Kidney (tissue), 14 donors: ENCODE measurements around the gene PPP1R9B. TPM values are rescaled to one million over a fixed set of nuclear protein-coding genes. Genes with fewer than 3 reads are reported as not detected.

ENCODE experiments used
- DNase-seq, 5 donors: peaks; one replicate each; pipeline ENCODE4 v3.0.0-alpha.2; 2013 to 2020
- FAIRE-seq: peaks from 2 replicates; lab custom pipeline; 2012; peaks lifted over from hg19 to GRCh38; lab: Jason Lieb, UNC
- H3K27ac ChIP-seq, 2 donors: one replicate each; pipeline ENCODE4 v1.7.0; 2013; ENCODE audit warnings: low read depth in 2 of 2, low read length in 2 of 2, inconsistent platforms in 1 of 2
- H3K27me3 ChIP-seq: one replicate; pipeline ENCODE4 v1.7.1; 2013; ENCODE audit warnings: low read length, inconsistent platforms; ENCODE audit not compliant: control insufficient read depth, insufficient read depth
- H3K36me3 ChIP-seq, 3 donors: one replicate each; pipeline versions ENCODE4 v1.7.0 to v1.7.1; 2013; ENCODE audit warnings: low read length in 3 of 3, control low read depth in 1 of 3, inconsistent platforms in 1 of 3; ENCODE audit not compliant: insufficient read depth in 3 of 3, control insufficient read depth in 2 of 3
- H3K4me1 ChIP-seq, 3 donors: one replicate each; pipeline versions ENCODE4 v1.7.0 to v1.7.1; 2013; ENCODE audit warnings: low read length in 3 of 3, inconsistent platforms in 1 of 3, low read depth in 1 of 3; ENCODE audit not compliant: control insufficient read depth in 2 of 3, insufficient read depth in 2 of 3
- H3K4me3 ChIP-seq, 3 donors: one replicate each; pipeline versions ENCODE4 v1.7.0 to v1.8.1; 2013; ENCODE audit warnings: low read length in 3 of 3, control low read depth in 1 of 3, inconsistent platforms in 1 of 3
- H3K9ac ChIP-seq, 3 donors: one replicate each; pipeline versions ENCODE4 v1.7.0 to v1.7.1; 2013; ENCODE audit warnings: low read length in 3 of 3, control low read depth in 1 of 3, inconsistent platforms in 1 of 3
- H3K9me3 ChIP-seq, 3 donors: one replicate each; pipeline versions ENCODE4 v1.7.0 to v1.7.1; 2013; ENCODE audit warnings: low read length in 3 of 3, control low read depth in 1 of 3, inconsistent platforms in 1 of 3; ENCODE audit not compliant: control insufficient read depth in 2 of 3, insufficient read depth in 1 of 3
- intact Hi-C: fragments of 100-400 bp; cut with DNase I; formaldehyde crosslinking; loops from one replicate; pipeline ENCODE4 v1.11.1; 2022
- polyA plus RNA-seq: library from polyadenylated mRNA; stranded (reverse); fragments of 350-450 nt; fragmentation: Illumina TruSeq; extraction: RNeasy Lipid Tissue Mini Kit (QIAGEN cat#74804); gene quantifications from one replicate; pipeline ENCODE4 v1.2.3, GENCODE V29; 2014; ENCODE audit warnings: low read depth, low replicate concordance; ENCODE audit not compliant: insufficient read depth
- total RNA-seq: library from RNA; stranded (reverse); fragmentation: NEBNext Ultra II Directional; extraction: Animal tissue kit (Norgen Biotek cat#: 25700); gene quantifications from one replicate; pipeline ENCODE4 v1.2.1, GENCODE V29; 2021
- TF ChIP-seq, protein P1 (sequence below): IDR thresholded peaks from 3 replicates; pipeline ENCODE4 v1.5.1; 2012; ENCODE audit warnings: mild to moderate bottlenecking, moderate library complexity, borderline replicate concordance; ENCODE audit not compliant: insufficient read depth; ENCODE audit errors: extremely low read depth
- donor health status: control.
- donor health status: control.
- donor health status: control.
- donor health status: control.
- donor health status: control.
- donor health status: DM: yes; HTN: yes; CAD: no.
- donor health status: Normal renal cell carcinoma (clear cell type).

PPP1R9B gene
- total and polyA plus RNA-seq, 2 donors from 2014 or later = 17.1 to 64.4 TPM

DNA sequence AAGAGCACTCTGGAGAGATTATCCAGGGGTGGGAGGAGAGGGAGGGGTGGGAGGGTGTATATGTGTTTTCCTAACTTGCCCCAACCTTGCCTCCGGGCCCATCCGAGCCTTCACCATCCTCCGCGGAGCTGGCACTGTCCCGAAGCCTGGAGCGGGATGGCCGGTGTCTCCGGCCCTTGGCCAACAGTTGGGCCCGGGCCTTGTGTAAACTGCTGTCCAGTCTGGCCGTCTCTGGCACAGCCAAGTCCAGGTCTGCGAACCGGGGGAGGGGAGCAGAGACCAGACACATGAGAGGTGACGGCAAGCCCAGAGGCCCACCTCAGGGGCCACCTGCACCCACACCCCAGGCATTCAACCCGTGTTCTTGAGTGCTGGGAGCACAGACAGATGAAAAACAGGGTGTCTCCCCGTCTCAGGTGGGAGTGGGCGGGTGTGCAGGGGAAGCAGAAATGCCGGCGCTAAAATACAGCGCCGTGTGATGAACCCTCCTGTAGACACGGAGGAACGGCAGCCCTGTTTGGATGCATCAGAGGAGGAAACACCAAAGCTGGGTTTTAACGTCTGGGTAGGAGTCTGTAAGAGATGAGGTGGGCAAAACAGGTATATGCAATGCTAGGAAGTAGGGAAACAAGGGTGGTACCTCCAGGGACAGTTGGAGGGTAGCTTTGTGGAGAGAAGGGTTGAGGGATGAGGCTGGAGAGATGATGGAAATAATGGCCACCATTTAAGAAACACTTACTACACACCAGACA is 32.2 kb downstream of the PPP1R9B start:
- Histone ChIP-seq H3K27ac (no peak overlapping the region), H3K27me3 (no peaks in the 10 kb centered on the region), H3K4me1 (peaks cover 0 to 4% (median 3%) of the 10 kb centered on the region in 3 donors), H3K9ac (no peak overlapping the region), H3K9me3 (no peaks in the 10 kb centered on the region), H3K4me3 (no peak overlapping the region), H3K36me3 (no peaks in the 10 kb centered on the region)
- FAIRE-seq = no peak
- intact Hi-C loops = no loop called here
- TF ChIP-seq, protein P1, sequence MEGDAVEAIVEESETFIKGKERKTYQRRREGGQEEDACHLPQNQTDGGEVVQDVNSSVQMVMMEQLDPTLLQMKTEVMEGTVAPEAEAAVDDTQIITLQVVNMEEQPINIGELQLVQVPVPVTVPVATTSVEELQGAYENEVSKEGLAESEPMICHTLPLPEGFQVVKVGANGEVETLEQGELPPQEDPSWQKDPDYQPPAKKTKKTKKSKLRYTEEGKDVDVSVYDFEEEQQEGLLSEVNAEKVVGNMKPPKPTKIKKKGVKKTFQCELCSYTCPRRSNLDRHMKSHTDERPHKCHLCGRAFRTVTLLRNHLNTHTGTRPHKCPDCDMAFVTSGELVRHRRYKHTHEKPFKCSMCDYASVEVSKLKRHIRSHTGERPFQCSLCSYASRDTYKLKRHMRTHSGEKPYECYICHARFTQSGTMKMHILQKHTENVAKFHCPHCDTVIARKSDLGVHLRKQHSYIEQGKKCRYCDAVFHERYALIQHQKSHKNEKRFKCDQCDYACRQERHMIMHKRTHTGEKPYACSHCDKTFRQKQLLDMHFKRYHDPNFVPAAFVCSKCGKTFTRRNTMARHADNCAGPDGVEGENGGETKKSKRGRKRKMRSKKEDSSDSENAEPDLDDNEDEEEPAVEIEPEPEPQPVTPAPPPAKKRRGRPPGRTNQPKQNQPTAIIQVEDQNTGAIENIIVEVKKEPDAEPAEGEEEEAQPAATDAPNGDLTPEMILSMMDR = no peak
- no peak for DNase-seq

DNA sequence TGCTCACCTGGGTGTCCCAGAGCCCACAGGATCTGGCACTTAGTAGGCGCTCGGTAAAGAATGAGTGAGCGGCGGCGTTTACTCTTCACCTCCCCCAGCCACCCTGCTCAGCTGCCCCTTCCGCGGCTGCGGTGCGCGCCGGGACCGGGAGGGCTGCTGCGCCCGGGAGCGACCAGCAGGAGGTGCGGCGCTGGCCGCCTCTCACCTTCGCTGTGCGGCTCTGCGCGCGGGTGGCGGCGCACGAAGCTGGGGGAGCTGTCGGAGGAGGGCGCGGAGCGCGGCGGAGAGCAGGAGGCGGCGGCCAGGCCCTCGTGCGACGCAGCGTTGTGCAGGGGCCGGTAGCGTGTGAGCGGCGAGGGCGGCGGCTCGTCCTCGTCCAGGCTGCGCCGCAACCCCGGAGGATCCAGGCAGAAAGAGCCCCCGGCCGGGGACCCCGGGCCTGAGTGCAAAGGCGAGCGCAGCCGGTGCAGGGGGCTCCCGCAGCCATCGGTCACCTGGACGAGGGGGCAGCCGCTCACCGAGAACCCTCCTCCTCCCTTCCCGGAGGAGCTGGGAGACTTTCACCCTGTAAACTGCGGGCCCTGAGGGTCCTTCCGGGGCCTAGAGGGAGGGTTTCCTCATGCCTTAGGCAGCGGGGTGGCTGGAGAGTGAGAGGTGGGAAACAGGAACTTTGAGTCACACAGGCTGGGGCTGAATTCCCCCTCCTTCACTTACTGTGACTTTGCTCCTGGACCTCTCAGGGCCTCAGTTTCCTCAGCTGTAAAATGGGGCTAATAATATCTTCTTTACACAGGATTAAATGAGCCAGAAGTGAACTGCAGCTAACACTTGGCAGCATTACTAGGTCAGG is 33.0 kb downstream of the PPP1R9B start:
- DNase-seq (peak; percentile 81 to 90 (median 83)), FAIRE-seq (no peak)
- no peaks in the 10 kb centered on the region for H3K36me3 ChIP-seq
- no peak overlapping the region for H3K9ac ChIP-seq
- H3K4me3 ChIP-seq = no peak overlapping the region
- no peak overlapping the region for H3K27ac ChIP-seq
- H3K9me3 ChIP-seq = no peaks in the 10 kb centered on the region
- TF ChIP-seq, protein P1 = peak; percentile 66
- peaks cover 0 to 7% (median 3%) of the 10 kb centered on the region in 3 donors for H3K4me1 ChIP-seq
- H3K27me3 ChIP-seq = no peaks in the 10 kb centered on the region
- intact Hi-C loops = no loop called here

DNA sequence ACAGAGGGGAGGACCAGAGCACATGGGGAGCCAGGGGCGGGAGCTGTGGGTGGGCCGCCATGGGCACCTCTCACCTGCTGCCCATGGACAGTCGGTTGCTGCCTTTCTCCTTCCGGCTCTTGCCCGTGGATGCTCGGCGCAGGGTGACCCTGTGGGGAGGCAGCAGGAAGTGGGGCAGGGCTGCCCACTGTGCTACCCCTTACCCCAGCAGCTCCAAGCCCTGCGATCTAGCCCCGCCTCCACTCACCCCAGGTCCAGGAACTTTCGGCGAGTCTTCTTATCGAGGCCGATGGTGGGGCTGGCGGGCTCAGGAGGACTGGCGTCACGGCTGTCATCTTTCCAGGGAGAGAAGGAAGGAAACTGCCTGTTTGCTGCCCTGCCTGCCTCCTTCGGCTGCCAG is 34.7 kb downstream of the PPP1R9B start:
- H3K4me3 ChIP-seq = no peak overlapping the region
- no peak for FAIRE-seq
- no peak overlapping the region for H3K27ac ChIP-seq
- peak in 1 of 5 donors; percentile 79 for DNase-seq
- peaks cover 0 to 20% (median 18%) of the 10 kb centered on the region in 3 donors for H3K4me1 ChIP-seq
- TF ChIP-seq, protein P1 = no peak
- no peaks in the 10 kb centered on the region for H3K9me3 ChIP-seq
- intact Hi-C loops = no loop called here
- H3K36me3 ChIP-seq = peaks cover 0 to 3% (median 0%) of the 10 kb centered on the region in 3 donors
- no peak overlapping the region for H3K9ac ChIP-seq
- no peaks in the 10 kb centered on the region for H3K27me3 ChIP-seq
